Measurements from ENCODE around the gene GNAL.

DNA sequence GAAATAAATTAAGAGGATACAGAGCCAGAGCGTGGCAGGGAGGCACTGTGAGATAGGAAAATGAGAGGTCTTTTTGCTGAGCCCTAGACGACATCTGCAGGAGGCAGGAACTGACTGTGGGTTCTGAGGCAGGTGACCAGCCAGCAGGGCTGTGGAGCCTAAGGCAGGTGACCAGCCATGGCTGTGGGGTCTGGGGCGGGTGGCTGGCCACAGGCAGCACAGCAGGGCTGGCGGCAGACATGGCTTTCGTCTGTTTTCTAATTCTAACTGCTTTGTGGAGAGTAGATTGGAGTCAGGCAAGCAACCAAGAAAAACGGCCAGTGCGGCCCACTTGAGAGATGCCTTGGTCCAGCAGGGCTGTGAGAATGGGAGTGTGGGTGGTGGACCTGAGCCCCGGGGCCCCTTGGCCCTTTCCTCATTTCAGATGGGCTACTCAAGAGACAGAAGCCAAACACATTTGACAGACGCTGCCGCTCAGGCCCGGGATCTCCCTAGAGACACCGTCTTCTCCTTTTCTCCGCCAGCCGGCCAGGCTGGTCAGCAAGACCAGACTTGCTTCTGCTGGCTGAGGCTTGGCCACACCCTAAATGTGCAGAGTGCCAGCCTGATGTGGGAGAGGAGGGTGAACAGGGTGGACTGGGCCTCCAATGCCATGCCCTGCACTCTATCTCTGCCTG is 19.7 kb upstream of the GNAL start:
- TF ChIP-seq ZNF16 (tag by site-specific recombination; IDR thresholded peaks at IDR 0.05; ENCODE audit: low read depth) (no peak), SP2 (tag by site-specific recombination; IDR thresholded peaks at IDR 0.05) (no peak), ZNF76 (tag by site-specific recombination; IDR thresholded peaks at IDR 0.05; ENCODE audit: borderline replicate concordance, low read depth) (no peak), ZSCAN16 (tag by site-specific recombination; IDR thresholded peaks at IDR 0.05) (no peak), ZNF169 (tag by site-specific recombination; IDR thresholded peaks at IDR 0.05) (no peak), ZNF544 (tag by site-specific recombination; IDR thresholded peaks at IDR 0.05) (no peak), ZNF449 (tag by site-specific recombination; IDR thresholded peaks at IDR 0.05) (no peak)
- TF ChIP-seq, protein P1, sequence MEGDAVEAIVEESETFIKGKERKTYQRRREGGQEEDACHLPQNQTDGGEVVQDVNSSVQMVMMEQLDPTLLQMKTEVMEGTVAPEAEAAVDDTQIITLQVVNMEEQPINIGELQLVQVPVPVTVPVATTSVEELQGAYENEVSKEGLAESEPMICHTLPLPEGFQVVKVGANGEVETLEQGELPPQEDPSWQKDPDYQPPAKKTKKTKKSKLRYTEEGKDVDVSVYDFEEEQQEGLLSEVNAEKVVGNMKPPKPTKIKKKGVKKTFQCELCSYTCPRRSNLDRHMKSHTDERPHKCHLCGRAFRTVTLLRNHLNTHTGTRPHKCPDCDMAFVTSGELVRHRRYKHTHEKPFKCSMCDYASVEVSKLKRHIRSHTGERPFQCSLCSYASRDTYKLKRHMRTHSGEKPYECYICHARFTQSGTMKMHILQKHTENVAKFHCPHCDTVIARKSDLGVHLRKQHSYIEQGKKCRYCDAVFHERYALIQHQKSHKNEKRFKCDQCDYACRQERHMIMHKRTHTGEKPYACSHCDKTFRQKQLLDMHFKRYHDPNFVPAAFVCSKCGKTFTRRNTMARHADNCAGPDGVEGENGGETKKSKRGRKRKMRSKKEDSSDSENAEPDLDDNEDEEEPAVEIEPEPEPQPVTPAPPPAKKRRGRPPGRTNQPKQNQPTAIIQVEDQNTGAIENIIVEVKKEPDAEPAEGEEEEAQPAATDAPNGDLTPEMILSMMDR (tag by site-specific recombination; IDR thresholded peaks at IDR 0.05) = no peak
- TF ChIP-seq, protein P2, sequence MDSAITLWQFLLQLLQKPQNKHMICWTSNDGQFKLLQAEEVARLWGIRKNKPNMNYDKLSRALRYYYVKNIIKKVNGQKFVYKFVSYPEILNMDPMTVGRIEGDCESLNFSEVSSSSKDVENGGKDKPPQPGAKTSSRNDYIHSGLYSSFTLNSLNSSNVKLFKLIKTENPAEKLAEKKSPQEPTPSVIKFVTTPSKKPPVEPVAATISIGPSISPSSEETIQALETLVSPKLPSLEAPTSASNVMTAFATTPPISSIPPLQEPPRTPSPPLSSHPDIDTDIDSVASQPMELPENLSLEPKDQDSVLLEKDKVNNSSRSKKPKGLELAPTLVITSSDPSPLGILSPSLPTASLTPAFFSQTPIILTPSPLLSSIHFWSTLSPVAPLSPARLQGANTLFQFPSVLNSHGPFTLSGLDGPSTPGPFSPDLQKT (IDR thresholded peaks at IDR 0.05; ENCODE audit: borderline replicate concordance, low read depth, low read length) = no peak

All from HEK293 (cell line).